Measurements from ENCODE around the gene PABPN1L. TPM values are rescaled to one million over a fixed set of nuclear protein-coding genes. Genes with fewer than 3 reads are reported as not detected.

Gene PABPN1L
- total and polyA plus RNA-seq, 2 experiments from 2014 or later, result not detected

DNA sequence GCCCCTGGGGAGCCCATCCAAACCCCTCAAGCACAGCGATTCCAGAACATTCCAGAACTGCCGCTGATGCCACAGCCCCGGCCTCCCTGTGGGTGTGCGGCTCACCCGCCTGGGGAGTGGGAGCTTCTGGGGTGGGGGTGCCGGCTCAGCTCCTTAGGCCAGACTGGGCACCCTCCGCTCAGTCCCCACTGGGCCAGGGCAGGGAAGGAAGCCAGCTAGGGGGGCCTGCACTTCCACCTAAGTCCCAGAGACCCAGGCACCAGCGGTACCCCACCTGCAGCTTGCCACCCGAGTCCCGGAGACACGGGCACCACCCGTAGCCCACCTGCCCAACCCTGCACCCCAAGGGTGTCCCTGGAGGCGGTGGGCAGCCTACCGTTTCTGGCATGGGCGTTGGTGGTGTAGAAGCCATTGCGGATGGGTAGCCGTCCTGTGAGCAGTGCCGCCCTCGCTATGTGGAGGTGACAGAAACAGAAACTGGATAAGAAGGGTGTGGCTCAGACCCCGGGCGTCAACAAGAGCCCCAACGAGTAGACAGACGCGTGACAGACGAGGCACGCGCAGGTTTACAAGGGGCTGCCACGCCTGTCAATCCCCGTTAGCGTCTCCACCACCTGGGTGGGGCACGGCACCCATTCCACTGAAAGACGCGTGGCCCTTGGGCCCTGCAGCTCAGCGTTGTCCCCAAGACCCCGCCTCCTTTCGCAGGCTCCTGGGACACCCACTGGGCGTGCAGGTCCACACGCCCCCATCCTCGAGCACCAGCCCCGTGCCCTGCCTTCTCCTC is 24.7 kb downstream of the PABPN1L start:
- no peak overlapping the region for H2AFZ ChIP-seq
- H3K27ac ChIP-seq (ENCODE audit: low read depth), result no peak overlapping the region
- H3K4me1 ChIP-seq (ENCODE audit: insufficient read depth), result no peaks in the 10 kb centered on the region
- no peaks in the 10 kb centered on the region for H3K79me2 ChIP-seq (replicated peaks; ENCODE audit: insufficient read depth)
- no peaks in the 10 kb centered on the region; the same call in 1 of the 2 replicates for H3K36me3 ChIP-seq (ENCODE audit: insufficient read depth)
- no peak for ATAC-seq
- Mint-ChIP-seq H3K4me3 (no peak overlapping the region), H3K27me3 (ENCODE audit: insufficient read depth, low read depth, poor library complexity) (peaks cover 10% of the 10 kb centered on the region), H3K9me3 (no peaks in the 10 kb centered on the region), H3K36me3 (ENCODE audit: low read depth) (peaks cover 11% of the 10 kb centered on the region), H3K4me1 (0 out of 3 replicates have a peak, but pooled peaks cover 3% of the 10 kb centered on the region), H3K27ac (no peak overlapping the region)
- TF ChIP-seq POLR2AphosphoS5 (IDR thresholded peaks at IDR 0.05; ENCODE audit: low read depth) (no peak), NANOG (IDR thresholded peaks at IDR 0.05; ENCODE audit: borderline replicate concordance) (no peak), ZNF114 (CRISPR knock-in tag; IDR thresholded peaks at IDR 0.05) (no peak), ZNF331 (CRISPR knock-in tag; IDR thresholded peaks at IDR 0.05; ENCODE audit: low read depth) (no peak), ETS1 (IDR thresholded peaks at IDR 0.05) (no peak), EZH2phosphoT487 (IDR thresholded peaks at IDR 0.05; ENCODE audit: unreplicated experiment) (no peak), CREB1 (CRISPR knock-in tag; IDR thresholded peaks at IDR 0.05; ENCODE audit: low read depth) (no peak), EZH2 (IDR thresholded peaks at IDR 0.05; ENCODE audit: low read depth, unreplicated experiment) (no peak), STAT1 (IDR thresholded peaks at IDR 0.05; ENCODE audit: unreplicated experiment) (no peak), JUNB (IDR thresholded peaks at IDR 0.05; ENCODE audit: unreplicated experiment) (no peak)
- TF ChIP-seq, protein P1, sequence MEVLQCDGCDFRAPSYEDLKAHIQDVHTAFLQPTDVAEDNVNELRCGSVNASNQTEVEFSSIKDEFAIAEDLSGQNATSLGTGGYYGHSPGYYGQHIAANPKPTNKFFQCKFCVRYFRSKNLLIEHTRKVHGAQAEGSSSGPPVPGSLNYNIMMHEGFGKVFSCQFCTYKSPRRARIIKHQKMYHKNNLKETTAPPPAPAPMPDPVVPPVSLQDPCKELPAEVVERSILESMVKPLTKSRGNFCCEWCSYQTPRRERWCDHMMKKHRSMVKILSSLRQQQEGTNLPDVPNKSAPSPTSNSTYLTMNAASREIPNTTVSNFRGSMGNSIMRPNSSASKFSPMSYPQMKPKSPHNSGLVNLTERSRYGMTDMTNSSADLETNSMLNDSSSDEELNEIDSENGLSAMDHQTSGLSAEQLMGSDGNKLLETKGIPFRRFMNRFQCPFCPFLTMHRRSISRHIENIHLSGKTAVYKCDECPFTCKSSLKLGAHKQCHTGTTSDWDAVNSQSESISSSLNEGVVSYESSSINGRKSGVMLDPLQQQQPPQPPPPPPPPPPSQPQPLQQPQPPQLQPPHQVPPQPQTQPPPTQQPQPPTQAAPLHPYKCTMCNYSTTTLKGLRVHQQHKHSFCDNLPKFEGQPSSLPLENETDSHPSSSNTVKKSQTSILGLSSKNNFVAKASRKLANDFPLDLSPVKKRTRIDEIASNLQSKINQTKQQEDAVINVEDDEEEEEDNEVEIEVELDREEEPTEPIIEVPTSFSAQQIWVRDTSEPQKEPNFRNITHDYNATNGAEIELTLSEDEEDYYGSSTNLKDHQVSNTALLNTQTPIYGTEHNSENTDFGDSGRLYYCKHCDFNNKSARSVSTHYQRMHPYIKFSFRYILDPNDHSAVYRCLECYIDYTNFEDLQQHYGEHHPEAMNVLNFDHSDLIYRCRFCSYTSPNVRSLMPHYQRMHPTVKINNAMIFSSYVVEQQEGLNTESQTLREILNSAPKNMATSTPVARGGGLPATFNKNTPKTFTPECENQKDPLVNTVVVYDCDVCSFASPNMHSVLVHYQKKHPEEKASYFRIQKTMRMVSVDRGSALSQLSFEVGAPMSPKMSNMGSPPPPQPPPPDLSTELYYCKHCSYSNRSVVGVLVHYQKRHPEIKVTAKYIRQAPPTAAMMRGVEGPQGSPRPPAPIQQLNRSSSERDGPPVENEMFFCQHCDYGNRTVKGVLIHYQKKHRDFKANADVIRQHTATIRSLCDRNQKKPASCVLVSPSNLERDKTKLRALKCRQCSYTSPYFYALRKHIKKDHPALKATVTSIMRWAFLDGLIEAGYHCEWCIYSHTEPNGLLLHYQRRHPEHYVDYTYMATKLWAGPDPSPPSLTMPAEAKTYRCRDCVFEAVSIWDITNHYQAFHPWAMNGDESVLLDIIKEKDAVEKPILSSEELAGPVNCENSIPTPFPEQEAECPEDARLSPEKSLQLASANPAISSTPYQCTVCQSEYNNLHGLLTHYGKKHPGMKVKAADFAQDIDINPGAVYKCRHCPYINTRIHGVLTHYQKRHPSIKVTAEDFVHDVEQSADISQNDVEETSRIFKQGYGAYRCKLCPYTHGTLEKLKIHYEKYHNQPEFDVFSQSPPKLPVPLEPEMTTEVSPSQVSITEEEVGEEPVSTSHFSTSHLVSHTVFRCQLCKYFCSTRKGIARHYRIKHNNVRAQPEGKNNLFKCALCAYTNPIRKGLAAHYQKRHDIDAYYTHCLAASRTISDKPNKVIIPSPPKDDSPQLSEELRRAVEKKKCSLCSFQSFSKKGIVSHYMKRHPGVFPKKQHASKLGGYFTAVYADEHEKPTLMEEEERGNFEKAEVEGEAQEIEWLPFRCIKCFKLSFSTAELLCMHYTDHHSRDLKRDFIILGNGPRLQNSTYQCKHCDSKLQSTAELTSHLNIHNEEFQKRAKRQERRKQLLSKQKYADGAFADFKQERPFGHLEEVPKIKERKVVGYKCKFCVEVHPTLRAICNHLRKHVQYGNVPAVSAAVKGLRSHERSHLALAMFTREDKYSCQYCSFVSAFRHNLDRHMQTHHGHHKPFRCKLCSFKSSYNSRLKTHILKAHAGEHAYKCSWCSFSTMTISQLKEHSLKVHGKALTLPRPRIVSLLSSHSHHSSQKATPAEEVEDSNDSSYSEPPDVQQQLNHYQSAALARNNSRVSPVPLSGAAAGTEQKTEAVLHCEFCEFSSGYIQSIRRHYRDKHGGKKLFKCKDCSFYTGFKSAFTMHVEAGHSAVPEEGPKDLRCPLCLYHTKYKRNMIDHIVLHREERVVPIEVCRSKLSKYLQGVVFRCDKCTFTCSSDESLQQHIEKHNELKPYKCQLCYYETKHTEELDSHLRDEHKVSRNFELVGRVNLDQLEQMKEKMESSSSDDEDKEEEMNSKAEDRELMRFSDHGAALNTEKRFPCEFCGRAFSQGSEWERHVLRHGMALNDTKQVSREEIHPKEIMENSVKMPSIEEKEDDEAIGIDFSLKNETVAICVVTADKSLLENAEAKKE (CRISPR knock-in tag; IDR thresholded peaks at IDR 0.05), result no peak
- TF ChIP-seq, protein P2, sequence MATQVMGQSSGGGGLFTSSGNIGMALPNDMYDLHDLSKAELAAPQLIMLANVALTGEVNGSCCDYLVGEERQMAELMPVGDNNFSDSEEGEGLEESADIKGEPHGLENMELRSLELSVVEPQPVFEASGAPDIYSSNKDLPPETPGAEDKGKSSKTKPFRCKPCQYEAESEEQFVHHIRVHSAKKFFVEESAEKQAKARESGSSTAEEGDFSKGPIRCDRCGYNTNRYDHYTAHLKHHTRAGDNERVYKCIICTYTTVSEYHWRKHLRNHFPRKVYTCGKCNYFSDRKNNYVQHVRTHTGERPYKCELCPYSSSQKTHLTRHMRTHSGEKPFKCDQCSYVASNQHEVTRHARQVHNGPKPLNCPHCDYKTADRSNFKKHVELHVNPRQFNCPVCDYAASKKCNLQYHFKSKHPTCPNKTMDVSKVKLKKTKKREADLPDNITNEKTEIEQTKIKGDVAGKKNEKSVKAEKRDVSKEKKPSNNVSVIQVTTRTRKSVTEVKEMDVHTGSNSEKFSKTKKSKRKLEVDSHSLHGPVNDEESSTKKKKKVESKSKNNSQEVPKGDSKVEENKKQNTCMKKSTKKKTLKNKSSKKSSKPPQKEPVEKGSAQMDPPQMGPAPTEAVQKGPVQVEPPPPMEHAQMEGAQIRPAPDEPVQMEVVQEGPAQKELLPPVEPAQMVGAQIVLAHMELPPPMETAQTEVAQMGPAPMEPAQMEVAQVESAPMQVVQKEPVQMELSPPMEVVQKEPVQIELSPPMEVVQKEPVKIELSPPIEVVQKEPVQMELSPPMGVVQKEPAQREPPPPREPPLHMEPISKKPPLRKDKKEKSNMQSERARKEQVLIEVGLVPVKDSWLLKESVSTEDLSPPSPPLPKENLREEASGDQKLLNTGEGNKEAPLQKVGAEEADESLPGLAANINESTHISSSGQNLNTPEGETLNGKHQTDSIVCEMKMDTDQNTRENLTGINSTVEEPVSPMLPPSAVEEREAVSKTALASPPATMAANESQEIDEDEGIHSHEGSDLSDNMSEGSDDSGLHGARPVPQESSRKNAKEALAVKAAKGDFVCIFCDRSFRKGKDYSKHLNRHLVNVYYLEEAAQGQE (IDR thresholded peaks at IDR 0.05; ENCODE audit: unreplicated experiment), result no peak
- TF ChIP-seq, protein P3, sequence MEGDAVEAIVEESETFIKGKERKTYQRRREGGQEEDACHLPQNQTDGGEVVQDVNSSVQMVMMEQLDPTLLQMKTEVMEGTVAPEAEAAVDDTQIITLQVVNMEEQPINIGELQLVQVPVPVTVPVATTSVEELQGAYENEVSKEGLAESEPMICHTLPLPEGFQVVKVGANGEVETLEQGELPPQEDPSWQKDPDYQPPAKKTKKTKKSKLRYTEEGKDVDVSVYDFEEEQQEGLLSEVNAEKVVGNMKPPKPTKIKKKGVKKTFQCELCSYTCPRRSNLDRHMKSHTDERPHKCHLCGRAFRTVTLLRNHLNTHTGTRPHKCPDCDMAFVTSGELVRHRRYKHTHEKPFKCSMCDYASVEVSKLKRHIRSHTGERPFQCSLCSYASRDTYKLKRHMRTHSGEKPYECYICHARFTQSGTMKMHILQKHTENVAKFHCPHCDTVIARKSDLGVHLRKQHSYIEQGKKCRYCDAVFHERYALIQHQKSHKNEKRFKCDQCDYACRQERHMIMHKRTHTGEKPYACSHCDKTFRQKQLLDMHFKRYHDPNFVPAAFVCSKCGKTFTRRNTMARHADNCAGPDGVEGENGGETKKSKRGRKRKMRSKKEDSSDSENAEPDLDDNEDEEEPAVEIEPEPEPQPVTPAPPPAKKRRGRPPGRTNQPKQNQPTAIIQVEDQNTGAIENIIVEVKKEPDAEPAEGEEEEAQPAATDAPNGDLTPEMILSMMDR (conservative IDR thresholded peaks at IDR 0.05; ENCODE audit: low read depth in 2 of 2), result no peak
- H4K20me1 ChIP-seq (replicated peaks; ENCODE audit: insufficient read depth), result no peaks in the 10 kb centered on the region
- H3K27me3 ChIP-seq (ENCODE audit: insufficient read depth), result no peaks in the 10 kb centered on the region
- H3F3A ChIP-seq (replicated peaks; ENCODE audit: low read depth), result no peaks in the 10 kb centered on the region
- no peak overlapping the region for H3K4me3 ChIP-seq
- no peak overlapping the region for H3K4me2 ChIP-seq
- H3K9me2 ChIP-seq (ENCODE audit: insufficient read depth), result no peaks in the 10 kb centered on the region
- no peak for DNase-seq (ENCODE audit: low spot score)

All from GM23338 (cell line).